GM19468 (cell line): ENCODE measurements around the gene AFAP1L1.
A peak's percentile ranks its signal among the peaks of the same experiment; 100 is the strongest.

ENCODE experiments used
- ATAC-seq: cut with Tn5 transposase; IDR thresholded peaks from one replicate; pipeline ENCODE4 v1.9.1; 2021; ENCODE audit warnings: mild to moderate bottlenecking, moderate library complexity, moderate number of reproducible peaks; ENCODE audit not compliant: unreplicated experiment; ENCODE audit errors: extremely low read depth

AFAP1L1 gene

DNA sequence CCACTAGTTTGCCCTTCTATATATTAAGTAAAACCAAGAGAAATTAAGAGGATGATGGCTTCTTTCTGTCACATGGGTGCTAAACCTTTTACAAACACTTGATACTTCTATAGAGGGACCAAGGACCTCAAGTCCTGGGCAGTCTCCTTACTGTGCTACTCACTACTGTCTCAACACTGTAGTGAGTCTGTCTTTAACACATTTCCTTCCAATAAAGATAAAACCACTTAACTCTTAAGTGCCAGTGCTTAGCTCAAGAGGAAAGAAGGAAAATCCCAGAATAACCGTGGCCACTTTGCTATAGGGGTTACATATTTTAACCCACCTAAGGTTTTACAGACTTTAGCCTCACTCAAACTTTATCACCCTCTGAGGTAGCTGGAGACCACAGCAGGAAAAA is 69.3 kb downstream of the AFAP1L1 start:
- no peak for ATAC-seq

GRCh38 chr5:149341876-149342275 is 70.2 kb downstream of the AFAP1L1 start:
- no peak for ATAC-seq

- no peak for ATAC-seq
Measured at GRCh38 chr5:149344151-149344550, 72.5 kb downstream of the AFAP1L1 start.

DNA sequence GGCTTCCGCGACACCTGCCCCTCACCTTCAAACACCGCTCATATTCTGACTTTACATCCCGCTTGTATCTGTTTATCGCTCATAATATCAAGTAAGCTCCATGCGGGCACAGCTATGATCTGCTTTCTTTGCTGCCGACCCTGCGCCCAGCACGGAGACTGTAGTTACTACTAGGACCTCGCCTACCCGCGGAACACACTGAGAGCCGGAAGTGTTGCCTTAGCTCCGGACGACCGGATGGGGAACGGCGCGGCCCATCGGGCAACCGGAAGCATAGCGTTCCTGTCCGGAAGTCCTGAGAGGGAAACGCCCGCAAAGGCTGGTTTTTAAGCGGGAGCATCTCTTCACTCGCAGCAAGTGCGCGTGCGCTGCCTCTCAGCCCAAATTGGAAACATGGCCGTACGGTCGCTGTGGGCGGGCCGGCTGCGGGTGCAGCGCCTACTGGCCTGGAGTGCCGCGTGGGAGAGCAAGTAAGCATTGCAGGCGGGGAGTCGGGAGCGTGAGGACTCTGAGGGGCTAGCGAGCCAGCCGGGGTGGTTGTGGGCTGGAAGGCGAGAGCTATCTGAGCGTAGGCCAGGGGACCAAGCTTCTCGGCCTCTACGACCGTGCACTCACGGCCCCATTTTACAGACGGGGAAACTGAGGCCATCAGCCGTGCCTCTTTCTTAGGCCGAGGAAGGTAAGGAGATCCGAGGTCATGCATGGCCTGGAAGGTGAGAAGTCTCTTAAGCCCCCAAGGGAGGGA is 73.7 kb downstream of the AFAP1L1 start, which contains the start of gene GRPEL2:
TSS of gene GRPEL2 (plus strand) at position 353 of the 745 bp plus-strand sequence. CDS start at position 394, 41 bp downstream.
- ATAC-seq, result peak; percentile 97

GRCh38 chr5:149345892-149346222 is 74.2 kb downstream of the AFAP1L1 start:
- no peak for ATAC-seq

GRCh38 chr5:149348518-149348917 is 76.9 kb downstream of the AFAP1L1 start:
- ATAC-seq, result no peak

GRCh38 chr5:149349382-149349781 is 77.7 kb downstream of the AFAP1L1 start:
- ATAC-seq, result no peak

- ATAC-seq, result no peak
Measured at GRCh38 chr5:149352169-149352568, 80.5 kb downstream of the AFAP1L1 start.

DNA sequence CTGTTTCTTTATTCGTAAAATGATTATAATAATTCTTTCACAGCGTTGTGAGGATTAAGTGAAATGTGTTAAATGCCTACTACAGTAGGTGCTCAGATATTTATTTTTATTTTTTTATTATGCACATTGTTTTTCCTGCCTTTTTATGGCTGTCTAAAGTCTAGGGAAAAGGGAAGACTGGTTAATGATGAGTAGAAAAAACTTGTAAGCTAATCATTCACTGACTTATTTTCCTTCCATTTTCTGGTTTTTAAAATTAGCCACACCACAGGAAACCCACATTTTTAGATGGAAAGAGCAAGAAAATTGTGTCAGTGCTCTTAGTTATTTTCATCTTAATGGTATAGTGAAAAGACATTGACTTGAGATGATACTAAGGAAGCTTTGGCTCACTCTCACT is 82.3 kb downstream of the AFAP1L1 start:
- ATAC-seq, result no peak

DNA sequence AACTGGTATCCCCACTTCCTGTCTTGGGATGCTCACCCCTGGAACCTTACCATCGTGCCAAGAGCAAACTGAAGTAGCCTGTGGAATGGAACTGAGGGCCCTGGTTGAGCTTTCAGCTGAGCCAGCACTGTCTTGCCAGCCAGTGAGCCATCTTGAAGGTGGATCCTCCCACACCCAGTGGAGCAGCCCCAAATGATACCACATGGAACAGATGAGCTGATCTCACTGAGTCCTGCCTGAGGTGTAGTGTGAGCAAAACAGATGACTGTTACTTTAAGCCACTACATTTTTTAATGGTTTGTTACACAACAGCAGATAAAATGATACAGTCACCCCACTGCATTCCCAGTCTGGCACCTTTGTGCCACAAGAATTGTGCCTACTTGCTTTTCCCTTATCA is 84.0 kb downstream of the AFAP1L1 start:
- no peak for ATAC-seq

DNA sequence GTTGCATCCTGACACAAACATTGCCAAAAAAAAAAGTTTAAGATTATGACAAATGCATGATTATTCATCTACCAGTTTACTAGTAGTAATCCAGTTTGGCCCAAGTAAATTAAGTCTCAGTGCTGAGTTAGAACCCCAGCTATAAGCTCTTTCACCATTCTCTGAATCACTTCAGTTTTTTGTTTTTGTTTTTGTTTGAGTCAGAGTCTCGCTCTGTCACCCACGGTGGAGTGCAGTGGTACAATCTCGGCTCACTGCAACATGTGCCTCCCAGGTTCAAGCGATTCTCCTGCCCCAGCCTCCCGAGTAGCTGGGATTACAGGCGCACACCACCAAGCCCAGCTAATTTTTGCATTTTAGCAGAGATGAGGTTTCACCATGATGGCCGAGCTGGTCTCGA is 84.7 kb downstream of the AFAP1L1 start:
- no peak for ATAC-seq

- peak; percentile 100 for ATAC-seq
Measured at GRCh38 chr5:149357370-149358293, 86.0 kb downstream of the AFAP1L1 start, which contains the start of gene PCYOX1L. TSS of gene PCYOX1L (plus strand) at chr5:149358046. CDS start at chr5:149358069, 23 bp downstream.

GRCh38 chr5:149358294-149358651 is 86.6 kb downstream of the AFAP1L1 start:
- no peak for ATAC-seq

GRCh38 chr5:149358868-149359495 is 87.3 kb downstream of the AFAP1L1 start:
- ATAC-seq, result no peak

DNA sequence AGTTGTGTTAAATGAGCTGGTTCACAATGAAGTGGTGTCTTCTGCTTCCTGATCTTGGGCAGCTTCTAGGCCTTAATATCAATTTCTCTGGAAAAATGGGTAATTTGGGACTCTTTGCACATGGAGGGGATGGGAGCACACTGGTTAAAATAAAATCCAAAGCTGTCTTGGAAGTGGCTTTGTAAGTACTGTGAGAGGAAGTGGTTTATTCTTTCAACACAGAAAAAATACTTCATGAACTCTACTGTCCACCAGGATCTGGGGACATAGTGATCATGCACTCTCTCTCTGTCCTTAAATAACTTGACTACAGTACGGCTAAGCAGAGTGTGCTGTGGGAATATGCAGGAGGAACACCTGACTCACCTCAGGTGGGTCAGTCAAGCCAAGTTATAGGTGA is 88.6 kb downstream of the AFAP1L1 start:
- ATAC-seq, result no peak

- ATAC-seq, result no peak
Measured at GRCh38 chr5:149362541-149362940, 90.9 kb downstream of the AFAP1L1 start.

DNA sequence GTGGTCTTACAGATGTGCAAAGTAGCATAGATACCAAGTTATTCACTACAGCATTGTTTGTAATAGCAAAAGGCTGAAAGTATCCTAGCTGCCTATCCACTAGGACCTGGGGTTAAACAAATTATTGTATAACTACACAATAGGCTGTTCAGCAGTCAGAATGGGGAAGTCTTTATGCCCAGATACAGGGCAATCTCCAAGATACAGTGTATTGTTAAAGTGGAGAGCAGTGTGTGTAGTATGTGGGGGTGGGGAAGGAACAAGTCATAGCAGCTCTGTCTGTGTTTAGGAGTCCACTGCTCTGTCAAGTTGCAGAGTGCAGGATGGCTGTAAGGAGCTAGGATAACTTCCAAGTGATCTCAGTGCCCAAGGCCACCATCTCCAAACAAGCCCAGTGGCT is 91.7 kb downstream of the AFAP1L1 start:
- ATAC-seq, result no peak

DNA sequence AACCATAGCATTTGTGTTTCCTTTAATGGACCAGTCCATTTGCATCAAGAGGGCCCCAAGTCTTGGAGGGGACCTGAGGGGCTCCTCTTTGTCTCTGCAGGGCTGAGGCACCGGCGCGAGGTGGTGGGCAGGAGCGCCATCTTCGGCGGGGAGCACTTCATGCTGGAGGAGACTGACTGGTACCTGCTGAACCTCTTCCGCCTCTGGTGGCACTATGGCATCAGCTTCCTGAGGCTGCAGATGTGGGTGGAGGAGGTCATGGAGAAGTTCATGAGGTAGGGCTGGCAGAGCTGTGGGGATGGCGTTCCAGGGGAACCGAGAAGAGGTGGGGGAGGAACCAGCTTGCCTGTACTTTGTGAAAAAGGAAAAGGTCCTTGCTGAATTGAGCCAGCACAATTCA is 92.3 kb downstream of the AFAP1L1 start:
- ATAC-seq, result no peak

- no peak for ATAC-seq
Measured at GRCh38 chr5:149364719-149365118, 93.1 kb downstream of the AFAP1L1 start.

DNA sequence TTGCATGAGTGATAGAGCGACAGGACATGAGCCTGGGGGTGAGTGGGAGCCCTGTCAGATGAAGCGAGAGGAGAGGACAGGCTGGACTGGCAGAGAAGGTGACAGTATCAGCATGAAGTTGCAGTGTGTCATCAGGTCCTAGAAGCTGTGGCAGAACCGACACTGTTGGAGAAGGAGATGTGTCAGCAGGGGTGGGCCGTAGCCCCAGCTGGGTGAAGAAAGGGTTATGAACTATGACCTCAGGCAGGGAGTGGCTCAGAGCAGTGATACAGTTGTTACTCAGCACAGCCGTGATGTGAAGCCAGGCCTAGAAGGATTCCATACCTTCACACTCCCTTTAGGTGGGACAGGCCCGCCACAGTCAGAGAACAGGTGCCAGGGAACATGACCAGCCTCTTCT is 93.8 kb downstream of the AFAP1L1 start:
- ATAC-seq, result no peak

GRCh38 chr5:149366169-149366729 is 94.6 kb downstream of the AFAP1L1 start:
- no peak for ATAC-seq
